ENCODE measurements around the gene TAF1D.

- TF ChIP-seq POLR2A (IDR thresholded peaks at IDR 0.05) = no peak
- TF ChIP-seq CTCF (IDR thresholded peaks at IDR 0.05) = no peak
These were observed 3.2 kb downstream of the TAF1D start for GRCh38 chr11:93737904-93738612.

Data from gastroesophageal sphincter (tissue), 3 donors.